HG02885 (cell line): ENCODE data around the gene NOCT.
"Not testable (repeated sequence)": the region's sequence is repeated elsewhere in the genome, so short reads cannot be mapped to it uniquely, and the experiment has no call there.

Source experiments
- ATAC-seq: cut with Tn5 transposase; IDR thresholded peaks from one replicate; pipeline ENCODE4 v1.9.1; 2021; ENCODE audit warnings: mild to moderate bottlenecking; ENCODE audit not compliant: unreplicated experiment, poor library complexity

NOCT gene

GRCh38 chr4:139038874-139039443 lies 23.4 kb downstream of the NOCT start:
- no peak for ATAC-seq

- ATAC-seq: no peak
Measured at GRCh38 chr4:139042981-139043460, 27.4 kb downstream of the NOCT start.

DNA sequence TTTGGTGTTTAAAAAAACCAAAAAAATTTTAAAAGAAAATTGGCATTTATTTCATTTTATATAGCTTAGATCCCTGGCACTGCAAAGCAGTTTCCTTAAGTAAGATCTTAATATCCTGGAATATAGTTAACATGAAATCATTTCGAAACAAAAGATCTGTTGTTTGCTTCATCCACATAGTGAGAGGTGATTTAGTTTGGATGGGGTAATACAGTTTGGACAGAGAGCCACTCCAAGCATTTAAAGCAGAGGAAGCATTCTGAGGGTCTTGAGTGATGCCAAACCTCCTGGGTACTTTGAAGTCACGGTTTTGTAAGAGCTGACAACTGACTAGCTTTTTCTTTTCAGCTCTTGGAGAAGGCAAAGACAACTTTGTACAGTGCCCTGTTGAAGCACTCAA lies 28.7 kb downstream of the NOCT start:
- ATAC-seq: no peak

DNA sequence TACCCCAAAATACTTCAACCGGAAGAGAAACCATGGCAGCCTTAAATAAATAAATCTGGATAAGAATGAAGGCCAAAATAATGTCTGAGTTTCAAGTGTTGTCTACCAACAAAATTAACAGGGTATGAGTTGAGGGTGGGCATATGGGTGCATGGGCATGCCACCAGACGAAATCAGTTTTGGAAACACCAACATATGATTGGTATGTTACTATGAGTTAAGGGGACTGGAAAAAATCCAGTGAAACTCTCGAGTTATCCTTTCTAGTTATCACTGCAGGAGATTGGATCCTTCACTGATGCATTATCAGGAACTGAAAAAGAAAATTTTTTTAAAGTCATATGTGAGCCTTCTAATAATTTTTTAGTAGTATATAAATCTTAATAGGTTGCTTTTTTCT lies 32.4 kb downstream of the NOCT start:
- ATAC-seq: no peak

GRCh38 chr4:139050446-139050845 lies 34.9 kb downstream of the NOCT start:
- ATAC-seq: no peak

DNA sequence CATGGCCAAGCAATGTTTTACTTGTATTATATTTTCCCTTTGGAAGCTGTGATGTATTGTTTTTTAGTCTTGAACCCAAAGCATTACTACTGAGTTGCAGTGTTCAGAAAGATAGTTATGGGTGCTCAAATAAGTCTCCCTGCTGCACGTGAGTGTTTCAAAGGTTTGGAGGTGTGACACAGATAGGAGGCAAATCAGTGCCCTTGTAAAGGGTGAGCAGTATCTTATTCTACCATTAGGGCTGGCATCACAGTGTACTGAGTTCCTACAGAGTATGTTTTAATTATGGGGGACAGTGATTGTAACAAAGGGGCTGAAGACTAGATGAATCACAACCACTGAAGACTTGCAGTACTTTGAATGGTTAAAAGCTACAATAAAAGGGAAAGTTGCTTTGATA lies 38.3 kb downstream of the NOCT start:
- no peak for ATAC-seq

- no peak for ATAC-seq
Measured at GRCh38 chr4:139054791-139055505, 39.4 kb downstream of the NOCT start.

DNA sequence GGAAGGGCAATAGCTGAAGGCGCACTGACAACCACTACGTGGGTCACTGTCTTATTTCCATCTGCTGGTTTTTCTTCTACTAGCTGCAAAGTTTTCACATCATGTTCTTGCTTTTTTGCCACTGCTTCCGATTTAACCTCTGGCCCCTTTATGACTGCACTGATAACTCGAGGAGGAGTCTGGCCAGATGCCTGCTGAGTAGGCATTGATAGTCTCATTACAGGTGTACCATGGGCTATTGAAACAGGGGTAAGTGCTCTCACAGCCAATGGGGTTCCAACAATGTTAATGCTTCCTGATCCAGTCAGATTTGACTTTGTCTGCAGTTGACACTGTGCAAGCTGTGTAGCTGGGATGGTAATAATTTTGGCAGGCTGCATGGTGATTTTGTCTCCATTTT lies 43.4 kb downstream of the NOCT start:
- ATAC-seq: not testable (repeated sequence)

DNA sequence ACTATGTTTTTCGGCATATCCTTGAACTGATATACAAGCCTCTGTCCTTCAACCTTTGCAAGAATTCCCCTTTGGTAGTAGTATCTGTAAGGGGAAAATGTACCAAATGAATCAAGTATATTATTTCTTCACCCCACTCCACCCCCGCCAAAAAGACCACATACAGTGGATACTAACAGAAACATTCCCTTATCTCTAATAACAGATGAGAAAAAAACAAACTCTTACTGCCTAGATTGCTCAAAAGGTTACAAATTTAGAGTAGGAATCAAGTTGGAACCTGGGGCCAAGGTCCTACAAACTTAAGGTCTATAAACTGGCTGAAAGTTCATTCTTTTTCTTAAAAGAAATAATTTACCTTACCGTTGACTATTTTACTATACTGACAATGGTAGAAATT lies 45.0 kb downstream of the NOCT start:
- no peak for ATAC-seq

- no peak for ATAC-seq
Measured at GRCh38 chr4:139076016-139076744, 60.6 kb downstream of the NOCT start.

DNA sequence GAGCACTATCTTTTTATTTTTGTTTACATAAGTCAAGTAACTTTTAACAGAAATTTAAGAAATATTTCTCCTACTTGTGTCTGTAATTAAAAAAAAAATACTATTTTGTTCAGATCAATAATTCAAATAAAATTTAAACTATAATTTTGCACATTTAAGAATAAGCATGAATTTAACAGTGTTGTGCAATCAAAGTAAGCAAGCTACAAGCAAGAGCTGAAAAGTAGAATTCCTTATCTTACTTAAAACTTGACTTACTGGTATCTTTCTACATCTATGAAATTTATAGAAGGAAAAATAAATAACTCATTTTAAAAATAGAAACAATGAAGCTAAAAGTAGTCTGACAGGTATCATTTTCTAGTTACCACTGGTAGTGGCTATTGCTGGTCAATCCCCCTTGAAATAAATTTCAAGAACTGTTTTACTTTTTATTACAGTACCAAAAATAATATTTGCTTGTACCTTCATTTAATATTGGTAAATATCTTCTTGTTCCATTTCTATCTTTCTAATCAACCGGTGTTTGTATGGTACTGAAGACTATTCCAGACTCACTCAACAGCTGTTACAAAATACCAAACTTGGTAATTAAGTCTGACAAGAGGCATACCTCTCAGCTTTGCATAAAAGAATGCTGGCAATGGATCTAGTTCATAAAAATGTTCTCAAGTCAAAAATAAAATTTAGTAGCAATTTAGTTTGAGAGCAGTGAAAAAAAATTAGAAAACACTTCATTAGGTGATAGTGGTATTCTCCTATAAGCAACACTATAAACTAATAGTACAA lies 62.2 kb downstream of the NOCT start:
- ATAC-seq: no peak

DNA sequence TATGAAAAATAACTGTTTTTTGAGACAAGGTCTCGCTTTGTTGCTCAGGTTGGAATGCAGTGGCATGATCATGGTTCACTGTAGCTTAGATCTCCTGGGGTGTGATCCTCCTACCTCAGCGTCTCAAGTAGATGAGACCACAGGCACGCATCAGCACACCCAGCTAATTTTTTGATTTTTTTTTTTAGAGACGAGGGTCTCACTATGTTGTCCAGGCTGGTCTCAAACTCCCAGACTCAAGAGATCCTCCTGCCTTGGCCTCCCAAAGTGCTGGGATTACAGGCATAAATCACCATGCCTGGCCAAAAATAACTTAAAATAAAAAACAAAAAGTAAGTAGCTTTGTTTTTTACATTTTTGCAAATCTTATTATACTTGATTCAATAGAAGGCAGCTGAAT lies 63.3 kb downstream of the NOCT start:
- ATAC-seq: no peak

DNA sequence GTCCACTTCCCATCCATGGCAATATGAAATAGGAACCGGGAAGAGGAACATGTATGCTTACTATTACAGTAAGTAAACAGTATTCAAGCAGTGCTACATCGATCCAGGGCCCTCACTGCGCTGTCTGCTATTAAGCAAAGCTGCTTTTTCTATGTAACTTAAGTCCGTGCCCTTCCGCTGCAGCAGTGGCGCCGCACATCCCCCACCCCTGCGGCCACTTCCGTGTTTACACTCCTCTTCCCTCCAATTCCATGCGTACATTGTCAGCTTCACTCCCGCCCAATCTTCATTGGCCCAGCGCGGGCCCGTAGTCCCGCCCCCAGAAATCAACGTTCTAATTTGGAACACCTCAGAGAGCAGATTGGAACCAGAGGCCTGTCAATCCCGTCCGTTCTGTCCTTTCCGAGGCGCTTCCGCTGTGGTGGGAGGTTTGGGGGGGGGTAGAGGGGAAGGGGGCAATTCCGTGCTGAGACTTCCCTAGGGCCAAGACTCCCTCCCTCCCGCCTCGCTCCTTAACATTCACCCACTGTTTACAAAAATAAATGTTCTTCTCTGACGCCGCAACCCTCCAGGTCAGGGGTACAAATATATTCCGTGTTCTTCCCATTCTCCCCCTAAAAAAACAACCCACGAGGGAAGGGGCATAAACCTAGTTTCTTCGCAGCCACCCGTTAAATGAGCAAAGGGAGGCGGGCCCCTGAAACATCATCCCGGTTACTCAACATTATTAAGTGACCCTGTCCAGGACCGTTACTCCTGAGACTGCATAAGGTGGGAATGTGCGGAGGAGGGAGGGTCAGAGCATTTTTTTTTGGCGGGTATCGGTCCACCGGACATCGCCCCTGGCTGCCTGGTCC lies 67.4 kb downstream of the NOCT start:
- peak; percentile 84 for ATAC-seq

- peak; percentile 33 for ATAC-seq
Measured at GRCh38 chr4:139083607-139083955, 68.0 kb downstream of the NOCT start.

GRCh38 chr4:139083956-139084803 lies 68.6 kb downstream of the NOCT start:
- peak; percentile 63 for ATAC-seq

- no peak for ATAC-seq
Measured at GRCh38 chr4:139084804-139085093, 69.2 kb downstream of the NOCT start.

DNA sequence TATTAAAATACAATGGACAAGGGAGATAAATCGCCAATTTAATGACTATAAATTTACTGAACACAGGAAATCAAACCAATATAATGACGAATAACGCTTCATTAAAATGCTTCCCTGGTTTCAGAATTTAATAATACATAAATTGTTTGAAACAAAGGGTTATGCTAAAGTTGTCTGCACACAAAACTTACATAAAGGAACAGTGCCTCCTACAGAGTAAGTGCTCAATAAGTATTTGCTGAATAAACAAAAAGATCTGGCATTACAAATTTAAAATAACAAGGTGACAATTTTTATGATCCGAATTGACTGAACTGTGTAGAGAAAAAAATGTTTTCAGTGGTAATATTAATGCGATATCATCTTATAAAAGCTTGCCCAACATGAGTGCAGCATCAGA lies 69.6 kb downstream of the NOCT start:
- ATAC-seq: no peak

DNA sequence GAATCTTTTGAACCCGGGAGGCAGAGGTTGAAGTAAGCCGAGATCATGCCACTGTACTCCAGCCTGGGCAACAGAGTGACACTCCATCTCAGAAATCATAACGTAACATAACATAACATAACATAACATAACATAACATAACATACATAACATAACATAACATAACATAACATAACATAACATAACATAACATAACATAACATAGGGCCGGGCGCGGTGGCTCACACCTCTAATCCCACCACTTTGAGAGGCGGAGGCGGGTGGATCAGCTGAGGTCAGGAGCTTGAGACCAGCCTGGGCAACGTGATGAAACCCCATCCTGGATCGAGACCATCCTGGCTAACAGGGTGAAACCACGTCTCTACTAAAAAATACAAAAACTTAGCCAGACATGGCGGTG lies 76.7 kb downstream of the NOCT start:
- ATAC-seq: no peak
